ENCODE data around the gene TUBGCP2. TPM values are rescaled to one million over a fixed set of nuclear protein-coding genes. Genes with fewer than 3 reads are reported as not detected.

TUBGCP2 gene
- total RNA-seq, 1 donor from 2014 or later, result 70.6 TPM

Other genes with a start within 250 kb of the TUBGCP2 start
- gene ADGRA1, start 220.9 kb downstream of the TUBGCP2 start, total RNA-seq, result not detected in 2 replicates
- 0.19 and 0.21 TPM in 2 replicates for gene KNDC1, start 148.7 kb downstream of the TUBGCP2 start, total RNA-seq
- 0.17 and 0.19 TPM in 2 replicates for gene UTF1, start 78.7 kb downstream of the TUBGCP2 start, total RNA-seq
- gene VENTX, start 71.0 kb downstream of the TUBGCP2 start, total RNA-seq, result not detected in 2 replicates
- gene ADAM8, start 32.0 kb downstream of the TUBGCP2 start, total RNA-seq, result 143 and 165 TPM in 2 replicates
- gene ZNF511, start within 50 bp of the TUBGCP2 start, total RNA-seq, result 83.8 and 87.2 TPM in 2 replicates
- not detected in 2 replicates for gene CALY, start 28.0 kb upstream of the TUBGCP2 start, total RNA-seq
- not detected in 2 replicates for gene PRAP1, start 38.5 kb upstream of the TUBGCP2 start, total RNA-seq
- gene FUOM, start 49.1 kb upstream of the TUBGCP2 start, total RNA-seq, result 43.6 and 46.6 TPM in 2 replicates
- 64.3 and 66.3 TPM in 2 replicates for gene ECHS1, start 64.5 kb upstream of the TUBGCP2 start, total RNA-seq
- 9.3 and 9.4 TPM in 2 replicates for gene PAOX, start 70.4 kb upstream of the TUBGCP2 start, total RNA-seq
- gene MTG1, start 85.3 kb upstream of the TUBGCP2 start, total RNA-seq, result 66.8 and 68.1 TPM in 2 replicates
- gene SPRN, start 115.8 kb upstream of the TUBGCP2 start, total RNA-seq, result not detected in 2 replicates
- 0.76 and 0.77 TPM in 2 replicates for gene SCART1, start 145.1 kb upstream of the TUBGCP2 start, total RNA-seq
- 0.33 and 0.40 TPM in 2 replicates for gene CYP2E1, start 218.5 kb upstream of the TUBGCP2 start, total RNA-seq